ENCODE data around the gene CPED1.

CPED1 gene

DNA sequence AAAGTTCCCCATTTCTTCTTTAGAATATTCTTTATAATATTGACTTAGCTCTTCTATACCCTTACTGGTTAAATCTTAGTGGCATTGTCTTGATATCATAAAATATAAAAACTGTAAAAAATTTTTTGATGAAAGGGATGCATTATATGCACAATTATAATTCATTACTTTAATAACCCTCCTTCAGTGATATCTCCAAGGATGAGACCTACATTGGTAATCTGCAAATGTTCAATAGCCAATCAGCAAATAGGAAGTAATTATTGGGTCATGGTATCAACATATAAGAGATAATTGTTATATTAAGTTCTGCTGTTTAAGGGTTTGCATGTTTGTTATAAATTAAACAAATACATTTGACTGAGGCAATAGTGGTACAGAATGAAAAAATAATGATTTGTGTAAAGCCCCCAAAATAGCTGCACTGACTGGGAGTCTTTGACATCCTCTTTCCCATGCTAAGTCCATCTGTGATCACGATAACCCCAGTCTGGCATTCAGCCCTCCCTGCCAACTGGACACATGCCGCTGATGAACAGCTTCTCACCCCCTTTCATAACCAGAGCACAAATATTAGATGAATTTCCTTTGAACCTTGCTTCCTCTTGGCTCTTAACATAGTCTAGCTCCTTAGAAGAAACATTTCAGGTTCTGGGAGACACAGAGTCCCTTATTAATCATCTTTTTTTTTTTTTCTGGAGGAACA lies 169.5 kb downstream of the CPED1 start:
- H3K4me3 ChIP-seq (ENCODE audit: low read depth, low read length): no peak overlapping the region
- TF ChIP-seq, protein P1, sequence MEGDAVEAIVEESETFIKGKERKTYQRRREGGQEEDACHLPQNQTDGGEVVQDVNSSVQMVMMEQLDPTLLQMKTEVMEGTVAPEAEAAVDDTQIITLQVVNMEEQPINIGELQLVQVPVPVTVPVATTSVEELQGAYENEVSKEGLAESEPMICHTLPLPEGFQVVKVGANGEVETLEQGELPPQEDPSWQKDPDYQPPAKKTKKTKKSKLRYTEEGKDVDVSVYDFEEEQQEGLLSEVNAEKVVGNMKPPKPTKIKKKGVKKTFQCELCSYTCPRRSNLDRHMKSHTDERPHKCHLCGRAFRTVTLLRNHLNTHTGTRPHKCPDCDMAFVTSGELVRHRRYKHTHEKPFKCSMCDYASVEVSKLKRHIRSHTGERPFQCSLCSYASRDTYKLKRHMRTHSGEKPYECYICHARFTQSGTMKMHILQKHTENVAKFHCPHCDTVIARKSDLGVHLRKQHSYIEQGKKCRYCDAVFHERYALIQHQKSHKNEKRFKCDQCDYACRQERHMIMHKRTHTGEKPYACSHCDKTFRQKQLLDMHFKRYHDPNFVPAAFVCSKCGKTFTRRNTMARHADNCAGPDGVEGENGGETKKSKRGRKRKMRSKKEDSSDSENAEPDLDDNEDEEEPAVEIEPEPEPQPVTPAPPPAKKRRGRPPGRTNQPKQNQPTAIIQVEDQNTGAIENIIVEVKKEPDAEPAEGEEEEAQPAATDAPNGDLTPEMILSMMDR (IDR thresholded peaks at IDR 0.05; ENCODE audit: low read depth, low read length): no peak
- DNase-seq (ENCODE audit: low read depth, low spot score): no peak
- in situ Hi-C loops (cut with HindIII; ENCODE audit: low sequenced_read_pairs): no loop called here

DNA sequence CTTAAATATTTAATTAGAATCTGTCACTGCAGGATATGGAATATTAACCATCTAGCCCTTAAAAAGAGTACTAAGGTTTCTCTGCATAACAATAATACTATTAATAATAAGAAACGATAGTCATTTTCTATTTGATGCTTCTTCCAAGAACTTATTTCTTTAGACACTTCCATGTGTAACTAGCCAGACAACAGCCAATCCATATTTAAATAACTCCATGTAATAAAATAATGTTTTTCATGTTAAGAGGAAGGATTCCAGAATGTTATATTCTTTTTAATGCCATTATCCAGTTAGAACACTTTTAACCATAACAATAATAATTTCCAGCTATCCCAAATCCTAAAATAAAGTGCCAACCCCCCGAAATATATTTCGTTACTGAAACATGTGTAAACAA lies 170.2 kb downstream of the CPED1 start:
- in situ Hi-C loops (cut with HindIII; ENCODE audit: low sequenced_read_pairs): no loop called here
- DNase-seq (ENCODE audit: low read depth, low spot score): no peak
- no peak overlapping the region for H3K4me3 ChIP-seq (ENCODE audit: low read depth, low read length)
- TF ChIP-seq, protein P1 (IDR thresholded peaks at IDR 0.05; ENCODE audit: low read depth, low read length): no peak

DNA sequence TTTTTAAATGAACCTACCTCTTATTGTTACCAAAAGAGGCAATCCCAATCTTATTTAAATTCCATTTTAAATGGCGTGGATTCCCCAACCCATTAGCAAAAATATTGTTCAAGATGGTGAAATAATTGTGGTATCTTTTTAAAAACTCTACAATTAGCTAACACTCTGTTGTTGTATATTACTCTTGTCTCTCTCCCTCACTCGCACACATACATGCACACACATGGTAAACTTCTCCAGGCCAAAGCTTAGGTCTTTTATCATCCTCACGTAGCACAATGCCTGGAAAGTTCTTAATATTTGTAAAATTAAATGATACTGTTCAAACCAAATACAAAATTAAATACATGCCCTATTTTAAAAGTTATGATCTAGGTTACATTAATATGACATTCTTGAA lies 171.0 kb downstream of the CPED1 start:
- in situ Hi-C loops (cut with HindIII; ENCODE audit: low sequenced_read_pairs): no loop called here
- no peak overlapping the region for H3K4me3 ChIP-seq (ENCODE audit: low read depth, low read length)
- DNase-seq (ENCODE audit: low read depth, low spot score): no peak
- TF ChIP-seq, protein P1 (IDR thresholded peaks at IDR 0.05; ENCODE audit: low read depth, low read length): no peak

DNA sequence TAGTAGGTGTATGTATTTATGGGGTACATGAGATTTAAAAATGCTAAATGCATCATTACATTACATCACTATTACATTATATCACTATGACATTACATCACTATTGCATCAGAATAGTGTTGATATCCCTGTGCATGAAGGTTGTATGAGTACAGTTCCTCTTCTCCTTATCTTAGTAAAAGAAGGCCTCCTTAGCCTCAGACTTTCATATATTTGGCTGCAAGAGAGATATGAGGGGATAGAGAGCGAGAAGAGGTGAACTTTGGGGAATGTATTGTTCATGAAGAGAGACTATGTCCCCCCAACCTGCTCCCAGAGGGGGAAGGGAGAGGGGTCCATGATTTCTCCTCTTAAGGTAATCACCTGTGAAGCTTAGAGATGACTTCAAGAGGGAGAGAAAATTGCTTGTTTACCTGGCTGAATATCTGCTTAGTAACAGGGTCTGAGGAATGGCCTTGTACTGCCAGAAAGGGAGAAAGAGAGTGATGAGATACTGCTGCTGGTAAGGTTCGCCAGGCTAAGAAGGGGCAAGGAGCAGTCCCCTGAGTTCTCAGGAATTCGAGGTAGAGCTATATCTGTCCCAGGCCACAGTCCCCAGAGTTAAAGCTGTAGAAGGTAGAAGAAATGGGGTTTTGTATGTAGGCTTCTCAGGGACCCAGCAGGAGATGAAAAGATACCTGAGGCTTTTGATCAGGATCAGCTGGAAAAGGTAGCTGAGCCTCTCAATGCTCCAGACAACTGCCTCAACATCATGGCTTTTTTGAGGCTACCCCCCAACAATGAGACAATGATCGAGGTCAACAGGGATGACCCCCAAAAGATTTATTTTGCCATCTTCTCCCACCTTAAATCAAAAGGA lies 171.9 kb downstream of the CPED1 start:
- in situ Hi-C loops (cut with HindIII; ENCODE audit: low sequenced_read_pairs): no loop called here
- no peak for DNase-seq (ENCODE audit: low read depth, low spot score)
- H3K4me3 ChIP-seq (ENCODE audit: low read depth, low read length): no peak overlapping the region
- TF ChIP-seq, protein P1 (IDR thresholded peaks at IDR 0.05; ENCODE audit: low read depth, low read length): no peak

DNA sequence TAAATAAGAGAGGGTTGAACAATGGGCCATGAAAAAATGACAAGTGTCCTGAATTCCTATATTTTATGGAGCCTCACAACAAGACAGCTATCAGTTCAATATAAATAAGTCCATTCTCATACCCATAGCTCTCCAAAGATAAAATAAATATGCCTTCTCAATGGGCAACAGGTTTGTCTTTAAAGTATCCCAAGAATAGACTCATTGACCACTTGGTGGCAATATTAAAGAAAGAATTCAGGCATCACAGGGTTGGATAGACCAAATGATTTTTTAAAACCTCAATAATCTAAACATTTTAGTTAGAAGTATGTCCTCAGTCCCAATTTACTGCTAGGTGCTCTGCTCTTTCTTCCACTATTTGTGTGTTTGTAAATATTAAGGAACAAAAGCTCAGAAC lies 175.2 kb downstream of the CPED1 start:
- no peak for DNase-seq (ENCODE audit: low read depth, low spot score)
- in situ Hi-C loops (cut with HindIII; ENCODE audit: low sequenced_read_pairs): no loop called here
- TF ChIP-seq, protein P1 (IDR thresholded peaks at IDR 0.05; ENCODE audit: low read depth, low read length): no peak
- H3K4me3 ChIP-seq (ENCODE audit: low read depth, low read length): no peak overlapping the region

DNA sequence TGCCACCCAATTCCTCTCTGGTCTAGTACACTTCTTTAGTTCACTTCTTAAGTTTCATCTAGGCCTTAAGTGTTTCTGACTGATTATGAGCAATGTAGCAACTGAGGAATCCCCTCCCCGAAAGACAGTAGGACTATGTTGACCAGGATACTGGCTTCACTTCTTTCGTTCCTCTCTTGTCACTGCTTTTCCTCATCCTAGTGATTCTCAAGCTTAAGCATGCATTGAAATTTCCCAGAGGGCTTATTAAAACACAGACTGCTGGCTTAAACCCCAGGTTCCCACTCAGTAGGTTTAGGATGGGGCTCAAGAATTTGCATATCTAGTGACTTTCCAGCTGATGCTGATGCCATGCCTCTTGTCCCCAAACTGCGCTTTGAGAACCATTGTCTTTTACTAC lies 175.7 kb downstream of the CPED1 start:
- H3K4me3 ChIP-seq (ENCODE audit: low read depth, low read length): no peak overlapping the region
- in situ Hi-C loops (cut with HindIII; ENCODE audit: low sequenced_read_pairs): no loop called here
- TF ChIP-seq, protein P1 (IDR thresholded peaks at IDR 0.05; ENCODE audit: low read depth, low read length): no peak
- DNase-seq (ENCODE audit: low read depth, low spot score): no peak

Data from astrocyte of the spinal cord (primary cell).